WI38 (cell line): ENCODE results near the gene CACNA1G.

ENCODE experiments used
- H3K4me3 ChIP-seq: 2 replicates; pipeline ENCODE4 v1.5.1; 2011; ENCODE audit warnings: low read depth, mild to moderate bottlenecking, control low read depth, low read length
- CTCF ChIP-seq: IDR thresholded peaks from 2 replicates; pipeline ENCODE4 v1.5.1; 2012; ENCODE audit warnings: low read depth, mild to moderate bottlenecking, control low read depth, low read length

CACNA1G gene

DNA sequence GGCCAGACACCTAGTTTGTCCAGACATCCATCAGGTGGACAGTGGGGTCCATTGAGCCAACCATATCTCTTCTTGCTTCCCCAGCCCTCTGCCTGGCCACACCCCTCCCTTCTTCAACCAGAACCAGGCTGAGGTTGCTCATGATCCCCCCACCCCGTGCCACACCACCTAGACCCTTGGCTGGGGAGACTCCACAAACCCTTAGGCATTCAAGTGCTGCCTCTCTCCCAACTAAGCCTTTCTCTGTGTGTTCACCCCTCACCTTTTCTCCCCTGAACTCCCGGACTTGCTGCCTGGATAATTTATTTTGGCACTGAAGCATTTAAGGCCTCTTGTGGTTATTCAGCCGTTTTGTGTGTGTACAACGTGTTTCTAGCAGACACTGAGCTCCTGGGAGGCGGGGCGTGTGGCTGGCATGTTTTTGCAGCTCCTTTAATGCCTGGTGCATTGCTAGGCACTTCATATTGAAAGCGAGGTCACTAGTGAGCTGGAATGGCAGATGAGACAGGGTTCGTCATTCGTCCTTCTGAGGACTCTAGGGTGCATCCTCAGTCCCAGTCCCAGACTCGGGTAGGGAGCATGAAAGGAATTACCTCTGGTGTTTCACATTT lies 28.7 kb downstream of the CACNA1G start:
- no peak for TF ChIP-seq CTCF

GRCh38 chr17:50590946-50591737 lies 30.6 kb downstream of the CACNA1G start:
- TF ChIP-seq CTCF: no peak

More for the DNA sequence above, 28.7 kb downstream of the CACNA1G start:
- no peak overlapping the region for H3K4me3 ChIP-seq

DNA sequence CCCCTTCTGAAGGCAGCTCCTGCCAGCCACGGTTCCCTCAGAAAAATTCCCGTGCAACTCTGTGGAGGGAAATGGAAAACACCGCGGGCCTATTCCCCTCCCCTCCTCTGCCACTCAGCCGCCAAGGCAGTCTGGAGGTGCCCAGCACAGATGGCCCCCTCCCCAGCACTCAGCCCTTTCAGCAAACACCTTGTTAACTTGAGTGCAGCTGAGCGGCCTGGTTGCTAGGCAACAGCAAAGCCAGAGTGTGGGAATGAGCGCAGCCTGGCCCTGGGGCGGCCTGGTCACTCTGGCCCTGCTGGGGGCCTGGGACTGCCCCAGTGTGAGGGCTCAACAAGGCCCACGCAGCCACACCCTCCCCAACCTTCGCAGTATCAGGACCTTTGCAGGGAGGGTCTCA lies 32.8 kb downstream of the CACNA1G start:
- H3K4me3 ChIP-seq: no peak overlapping the region
- TF ChIP-seq CTCF: no peak

More at GRCh38 chr17:50590946-50591737, 30.6 kb downstream of the CACNA1G start:
- no peak overlapping the region for H3K4me3 ChIP-seq

DNA sequence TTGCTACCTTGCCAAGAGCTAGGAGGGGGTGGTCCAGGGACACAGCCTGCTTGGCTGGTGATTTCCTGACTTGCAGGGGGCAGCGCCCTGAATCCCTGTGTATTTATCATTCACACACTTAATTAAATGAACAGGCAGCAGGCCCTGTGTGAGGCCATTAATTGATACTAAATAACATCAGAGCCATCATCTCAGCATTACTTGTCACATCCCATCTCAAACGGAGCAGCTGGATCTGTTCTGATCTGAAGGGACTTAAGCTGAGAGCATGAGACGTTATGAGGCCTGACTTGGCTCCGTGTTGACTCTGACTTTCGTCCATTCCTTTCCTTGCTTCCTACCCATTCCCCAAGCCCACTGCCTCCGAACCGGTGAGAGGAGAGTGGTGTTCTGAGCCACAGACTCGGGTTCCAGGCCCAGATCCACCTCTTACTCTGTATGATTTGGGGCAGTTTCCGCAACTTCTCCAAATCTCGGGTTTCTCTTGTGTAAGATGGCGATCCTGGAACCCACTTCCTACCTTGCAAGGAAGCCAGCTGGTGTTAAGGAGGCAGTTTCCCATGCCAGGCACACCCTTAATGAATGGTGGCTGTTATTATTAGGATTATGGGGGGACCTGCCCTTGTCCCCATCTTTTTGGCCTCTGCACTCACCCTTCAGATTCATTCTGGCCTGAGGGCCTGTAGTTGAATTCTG lies 33.8 kb downstream of the CACNA1G start:
- H3K4me3 ChIP-seq: no peak overlapping the region
- no peak for TF ChIP-seq CTCF

DNA sequence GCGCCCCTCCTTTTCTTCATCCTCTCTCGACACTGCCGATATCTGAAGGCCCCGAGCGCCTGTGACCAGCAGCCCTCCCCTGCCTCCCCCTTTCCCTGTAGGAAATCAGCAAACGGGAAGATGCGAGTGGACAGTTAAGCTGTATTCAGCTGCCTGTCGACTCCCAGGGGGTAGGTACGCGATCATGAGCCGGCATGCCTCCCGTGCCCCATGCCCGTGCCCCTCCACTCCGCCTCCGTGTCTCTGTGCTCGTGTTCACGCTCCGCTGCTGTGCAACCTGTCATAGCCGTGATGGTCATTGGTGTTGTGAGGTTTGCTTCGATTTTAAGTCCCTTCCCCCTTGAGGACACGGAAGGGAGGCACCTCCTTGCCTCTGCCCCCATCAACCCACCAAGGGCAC lies 34.4 kb downstream of the CACNA1G start:
- no peak for TF ChIP-seq CTCF

DNA sequence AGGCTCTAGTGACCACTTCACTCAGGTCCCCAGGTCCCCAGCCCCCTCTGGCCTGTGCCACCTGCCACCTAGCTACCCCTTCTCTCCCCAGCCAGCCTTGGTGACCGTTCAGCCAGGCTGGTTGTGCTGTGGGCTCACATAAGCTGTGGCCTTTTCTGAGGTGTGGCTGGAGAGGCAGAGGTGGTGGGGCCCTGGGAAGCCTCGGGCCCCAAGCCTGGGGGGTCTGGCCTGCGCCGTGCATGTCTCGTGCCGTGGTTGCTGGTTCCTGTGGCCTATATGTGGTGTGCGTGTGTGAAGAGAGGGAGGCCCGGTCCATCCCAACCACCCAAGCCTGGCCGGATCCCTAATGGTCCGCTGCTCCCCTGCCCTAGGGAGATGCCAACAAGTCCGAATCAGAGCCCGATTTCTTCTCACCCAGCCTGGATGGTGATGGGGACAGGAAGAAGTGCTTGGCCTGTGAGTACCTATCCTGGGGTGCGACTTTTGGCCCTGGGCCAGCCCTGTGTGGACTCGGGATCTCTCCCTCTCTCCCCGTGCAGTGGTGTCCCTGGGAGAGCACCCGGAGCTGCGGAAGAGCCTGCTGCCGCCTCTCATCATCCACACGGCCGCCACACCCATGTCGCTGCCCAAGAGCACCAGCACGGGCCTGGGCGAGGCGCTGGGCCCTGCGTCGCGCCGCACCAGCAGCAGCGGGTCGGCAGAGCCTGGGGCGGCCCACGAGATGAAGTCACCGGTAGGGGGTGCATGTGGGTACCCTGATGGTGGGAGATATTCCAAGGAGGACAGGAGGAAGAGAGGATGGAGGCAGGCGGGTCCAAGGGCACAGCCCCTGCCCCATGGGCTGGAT lies 35.9 kb downstream of the CACNA1G start:
- H3K4me3 ChIP-seq: no peak overlapping the region
- TF ChIP-seq CTCF: peak; percentile 34

More for the DNA sequence above, 34.4 kb downstream of the CACNA1G start:
- no peak overlapping the region for H3K4me3 ChIP-seq
